Inferior parietal cortex (tissue), 1 donor: ENCODE results near the gene KLHL22.
"Not testable (repeated sequence)": the region's sequence is repeated elsewhere in the genome, so short reads cannot be mapped to it uniquely, and the experiment has no call there.

Experiments used
- DNase-seq: peaks from one replicate; pipeline ENCODE4 v3.0.0-alpha.2; 2016; ENCODE audit errors: extremely low spot score

KLHL22 gene

GRCh38 chr22:20469110-20469868 lies 26.3 kb downstream of the KLHL22 start:
- no peak for DNase-seq

- DNase-seq, result no peak
These were observed 28.8 kb downstream of the KLHL22 start for GRCh38 chr22:20466659-20467379.

GRCh38 chr22:20465759-20466077 lies 29.9 kb downstream of the KLHL22 start:
- DNase-seq, result no peak

- DNase-seq, result no peak
These were observed 30.5 kb downstream of the KLHL22 start for GRCh38 chr22:20464912-20465758.

GRCh38 chr22:20464096-20464614 lies 31.4 kb downstream of the KLHL22 start:
- no peak for DNase-seq

GRCh38 chr22:20463324-20464095 lies 32.1 kb downstream of the KLHL22 start:
- DNase-seq, result no peak

- DNase-seq, result no peak
These were observed 35.7 kb downstream of the KLHL22 start for GRCh38 chr22:20459862-20460261.

GRCh38 chr22:20459152-20459542 lies 36.4 kb downstream of the KLHL22 start:
- DNase-seq, result no peak

GRCh38 chr22:20458530-20459151 lies 37.0 kb downstream of the KLHL22 start:
- no peak for DNase-seq

GRCh38 chr22:20457506-20458240 lies 37.9 kb downstream of the KLHL22 start:
- DNase-seq, result no peak

GRCh38 chr22:20456722-20457076 lies 38.9 kb downstream of the KLHL22 start:
- no peak for DNase-seq

- peak; percentile 81 for DNase-seq
These were observed 39.4 kb downstream of the KLHL22 start for GRCh38 chr22:20456064-20456721.

- no peak for DNase-seq
These were observed 39.9 kb downstream of the KLHL22 start for GRCh38 chr22:20455709-20456063.

- no peak for DNase-seq
These were observed 42.4 kb downstream of the KLHL22 start for GRCh38 chr22:20453222-20453621.

GRCh38 chr22:20451920-20452319 lies 43.7 kb downstream of the KLHL22 start:
- no peak for DNase-seq

- DNase-seq, result not testable (repeated sequence)
These were observed 44.3 kb downstream of the KLHL22 start for GRCh38 chr22:20451129-20451778.

GRCh38 chr22:20450551-20450906 lies 45.1 kb downstream of the KLHL22 start:
- no peak for DNase-seq

GRCh38 chr22:20449819-20450550 lies 45.6 kb downstream of the KLHL22 start:
- no peak for DNase-seq

- DNase-seq, result no peak
These were observed 47.0 kb downstream of the KLHL22 start for GRCh38 chr22:20448630-20449029.
